ENCODE measurements around the gene HPS4. TPM values are rescaled to one million over a fixed set of nuclear protein-coding genes. Genes with fewer than 3 reads are reported as not detected.

The HPS4 gene
- total RNA-seq, 1 experiment from 2014 or later: 26.2 TPM

- in situ Hi-C loops (cut with HindIII; ENCODE audit: low pct_unique_long_range_greater_than_20kb, low sequenced_read_pairs) (no loop called here), intact Hi-C loops (cut with micrococcal nuclease; ENCODE audit: unreplicated experiment) (no loop called here)
- Histone ChIP-seq H3K4me3 (ENCODE audit: low read depth in 2 of 2, low read length in 2 of 2) (no peak overlapping the region), H3K4me1 (ENCODE audit: control insufficient read depth, insufficient read depth, low read length) (no peaks in the 10 kb centered on the region), H3K27me3 (ENCODE audit: control insufficient read depth, insufficient read depth, low read length) (no peaks in the 10 kb centered on the region), H3K9me3 (ENCODE audit: control insufficient read depth, insufficient read depth, low read depth, low read length) (no peaks in the 10 kb centered on the region), H3K27ac (ENCODE audit: low read length) (no peak overlapping the region), H3K36me3 (ENCODE audit: control insufficient read depth, insufficient read depth, low read length) (no peaks in the 10 kb centered on the region)
- ATAC-seq (no peak), DNase-seq (ENCODE audit: low read depth, low spot score) (no peak)
- ChIA-PET CTCF (no interaction called here), POLR2A (no interaction called here)
- BruUV-seq (replicated peaks): no TSS peak
- TF ChIP-seq SIN3A (IDR thresholded peaks at IDR 0.05; ENCODE audit: borderline replicate concordance, insufficient read depth, low read depth, low read length) (no peak), TCF7L2 (IDR thresholded peaks at IDR 0.05; ENCODE audit: low read depth, low read length) (no peak), REST (IDR thresholded peaks at IDR 0.05; ENCODE audit: insufficient read depth in 1 of 2, low read depth in 2 of 2, low read length in 1 of 2) (no peak), POLR2AphosphoS5 (IDR thresholded peaks at IDR 0.05; ENCODE audit: low read depth, low read length) (no peak)
- TF ChIP-seq, protein P1, sequence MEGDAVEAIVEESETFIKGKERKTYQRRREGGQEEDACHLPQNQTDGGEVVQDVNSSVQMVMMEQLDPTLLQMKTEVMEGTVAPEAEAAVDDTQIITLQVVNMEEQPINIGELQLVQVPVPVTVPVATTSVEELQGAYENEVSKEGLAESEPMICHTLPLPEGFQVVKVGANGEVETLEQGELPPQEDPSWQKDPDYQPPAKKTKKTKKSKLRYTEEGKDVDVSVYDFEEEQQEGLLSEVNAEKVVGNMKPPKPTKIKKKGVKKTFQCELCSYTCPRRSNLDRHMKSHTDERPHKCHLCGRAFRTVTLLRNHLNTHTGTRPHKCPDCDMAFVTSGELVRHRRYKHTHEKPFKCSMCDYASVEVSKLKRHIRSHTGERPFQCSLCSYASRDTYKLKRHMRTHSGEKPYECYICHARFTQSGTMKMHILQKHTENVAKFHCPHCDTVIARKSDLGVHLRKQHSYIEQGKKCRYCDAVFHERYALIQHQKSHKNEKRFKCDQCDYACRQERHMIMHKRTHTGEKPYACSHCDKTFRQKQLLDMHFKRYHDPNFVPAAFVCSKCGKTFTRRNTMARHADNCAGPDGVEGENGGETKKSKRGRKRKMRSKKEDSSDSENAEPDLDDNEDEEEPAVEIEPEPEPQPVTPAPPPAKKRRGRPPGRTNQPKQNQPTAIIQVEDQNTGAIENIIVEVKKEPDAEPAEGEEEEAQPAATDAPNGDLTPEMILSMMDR (IDR thresholded peaks at IDR 0.05): no peak
These were observed 39.5 kb downstream of the HPS4 start for GRCh38 chr22:26443901-26444690.

DNA sequence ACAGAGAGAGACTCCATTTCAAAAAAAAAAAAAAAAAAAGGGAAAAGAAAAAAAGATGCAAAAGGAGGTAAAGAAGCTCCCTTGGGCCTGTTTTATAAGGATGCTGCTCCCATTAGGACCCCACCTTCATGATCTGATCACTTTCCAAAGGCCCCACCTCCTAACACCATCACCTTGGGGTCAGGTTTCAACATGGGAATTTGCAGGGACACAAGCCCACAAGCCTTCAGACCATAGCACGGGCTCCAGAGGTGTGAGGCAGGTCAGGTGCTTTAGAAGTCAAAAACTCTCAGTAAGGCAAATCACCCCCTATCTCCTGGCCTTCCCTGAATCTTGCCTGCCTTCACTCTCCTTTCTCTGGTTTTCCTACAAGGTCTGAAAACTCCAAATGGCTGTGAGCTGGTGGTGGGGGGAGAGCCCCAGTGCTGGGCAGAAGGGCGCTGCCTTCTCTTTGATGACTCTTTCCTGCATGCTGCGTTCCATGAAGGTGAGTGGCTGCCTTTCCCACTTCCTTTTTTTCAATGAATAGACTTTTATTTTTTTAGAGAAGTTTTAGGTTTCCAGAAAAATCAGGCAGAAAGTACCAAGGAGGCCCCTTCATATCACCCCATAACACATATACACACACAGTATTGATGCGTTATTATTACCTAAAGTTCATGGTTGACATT is 41.4 kb downstream of the HPS4 start:
- ChIA-PET CTCF (interaction anchor here (0.6 kb wide), 1 partner anchor 18 kb away, joined by 8 read pairs; no protein-coding TSS in a partner anchor), POLR2A (interaction anchor here (0.5 kb wide), 1 partner anchor 34 kb away, joined by 5 read pairs; no protein-coding TSS in a partner anchor)
- BruUV-seq (replicated peaks): no TSS peak
- no peak overlapping the region for H3K27ac ChIP-seq (ENCODE audit: low read length)
- intact Hi-C loops (cut with micrococcal nuclease; ENCODE audit: unreplicated experiment): no loop called here
- H3K27me3 ChIP-seq (ENCODE audit: control insufficient read depth, insufficient read depth, low read length): no peaks in the 10 kb centered on the region
- H3K9me3 ChIP-seq (ENCODE audit: control insufficient read depth, insufficient read depth, low read depth, low read length): no peaks in the 10 kb centered on the region
- ATAC-seq: no peak
- no peak overlapping the region for H3K4me3 ChIP-seq (ENCODE audit: low read depth in 2 of 2, low read length in 2 of 2)
- no peak for DNase-seq (ENCODE audit: low read depth, low spot score)
- in situ Hi-C loops (cut with HindIII; ENCODE audit: low pct_unique_long_range_greater_than_20kb, low sequenced_read_pairs): no loop called here
- H3K4me1 ChIP-seq (ENCODE audit: control insufficient read depth, insufficient read depth, low read length): no peaks in the 10 kb centered on the region
- H3K36me3 ChIP-seq (ENCODE audit: control insufficient read depth, insufficient read depth, low read length): no peaks in the 10 kb centered on the region
- TF ChIP-seq, protein P1 (IDR thresholded peaks at IDR 0.05): no peak
- TF ChIP-seq TCF7L2 (IDR thresholded peaks at IDR 0.05; ENCODE audit: low read depth, low read length) (no peak), POLR2AphosphoS5 (IDR thresholded peaks at IDR 0.05; ENCODE audit: low read depth, low read length) (no peak), SIN3A (IDR thresholded peaks at IDR 0.05; ENCODE audit: borderline replicate concordance, insufficient read depth, low read depth, low read length) (no peak), REST (IDR thresholded peaks at IDR 0.05; ENCODE audit: insufficient read depth in 1 of 2, low read depth in 2 of 2, low read length in 1 of 2) (no peak)

All from Panc1 (cell line).